G401 (cell line): ENCODE data around the gene ASXL3. TPM values are rescaled to one million over a fixed set of nuclear protein-coding genes. Genes with fewer than 3 reads are reported as not detected.

Experiments used
- DNase-seq: peaks from one replicate; pipeline ENCODE4 v3.0.0-alpha.2; 2015; ENCODE audit warnings: low spot score
- in situ Hi-C: cut with HindIII; loops from 2 replicates; pipeline ENCODE4 v1.10.0; 2016; ENCODE audit warnings: low sequenced_read_pairs, mixed read lengths
- total RNA-seq: library from RNA; depleted of rRNA; stranded (reverse); fragments of >200 nt; shearing (Covaris generic); gene quantifications from 2 replicates; pipeline ENCODE4 v1.2.3, GENCODE V29; 2014

ASXL3 gene
- total RNA-seq, 1 experiment from 2014 or later: not detected

DNA sequence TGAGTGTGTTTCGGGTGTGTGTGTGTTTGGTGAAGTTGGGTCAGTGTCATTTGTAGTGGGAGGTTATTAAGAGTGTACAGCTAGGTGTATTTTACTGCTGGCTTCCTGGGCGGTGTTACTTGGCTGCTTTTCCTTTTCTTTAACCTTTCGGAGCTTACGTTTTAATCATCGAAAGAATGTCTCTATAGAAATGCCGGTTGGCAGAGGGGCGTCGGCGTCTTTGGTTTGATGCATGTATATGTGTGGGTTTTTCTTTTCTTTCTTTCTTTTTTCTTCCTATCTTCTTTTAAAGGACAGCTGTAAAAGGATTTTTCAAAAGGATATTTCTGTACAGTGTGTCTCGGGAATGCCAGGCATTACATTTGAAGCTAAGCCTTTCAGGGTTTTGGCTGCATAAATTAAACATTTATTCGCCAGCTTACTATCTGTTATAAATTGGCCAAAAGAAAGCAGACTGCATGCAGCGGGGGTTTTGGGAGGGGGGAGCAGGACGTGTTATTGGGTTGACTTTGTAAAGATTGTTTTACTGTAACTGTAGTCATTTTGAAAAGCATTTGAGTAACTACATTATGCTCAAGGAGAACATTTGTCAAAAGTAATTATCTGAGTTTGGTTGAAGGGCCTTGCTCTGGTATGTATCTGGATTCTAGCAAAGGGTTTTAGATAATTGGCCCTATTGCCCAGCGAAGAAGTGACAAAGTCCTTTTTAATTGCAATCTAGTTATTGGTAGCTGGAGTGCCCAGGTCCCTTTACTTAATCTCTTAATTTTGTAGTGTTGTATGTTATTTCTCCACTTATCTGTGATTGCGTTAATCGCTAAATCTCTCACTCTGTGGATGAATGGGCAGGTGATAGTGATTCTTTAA lies 1.6 kb downstream of the ASXL3 start:
- DNase-seq: peak; percentile 17
- in situ Hi-C loops: no loop called here

- DNase-seq: no peak
- in situ Hi-C loops: no loop called here
Measured at GRCh38 chr18:33580546-33580945, 2.5 kb downstream of the ASXL3 start.

DNA sequence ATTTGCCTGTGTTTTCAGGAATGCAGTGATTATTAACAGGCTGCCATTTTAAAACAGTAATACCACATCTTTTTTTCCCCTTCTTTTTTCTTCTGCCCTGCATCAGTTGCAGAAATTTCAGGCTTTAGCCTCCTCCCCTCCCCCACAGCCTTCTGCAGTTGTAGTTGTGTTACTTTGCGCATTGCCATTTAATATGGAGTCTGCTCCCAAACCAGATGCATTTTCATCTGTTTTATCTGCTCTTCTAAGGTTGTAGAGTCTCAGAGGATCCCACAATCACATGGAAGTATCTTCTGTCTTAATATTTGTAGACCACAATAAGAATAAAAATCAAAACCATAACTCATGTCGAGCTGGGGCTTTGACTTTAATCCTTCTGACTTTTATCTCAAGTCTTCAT lies 3.8 kb downstream of the ASXL3 start:
- in situ Hi-C loops: no loop called here
- no peak for DNase-seq

DNA sequence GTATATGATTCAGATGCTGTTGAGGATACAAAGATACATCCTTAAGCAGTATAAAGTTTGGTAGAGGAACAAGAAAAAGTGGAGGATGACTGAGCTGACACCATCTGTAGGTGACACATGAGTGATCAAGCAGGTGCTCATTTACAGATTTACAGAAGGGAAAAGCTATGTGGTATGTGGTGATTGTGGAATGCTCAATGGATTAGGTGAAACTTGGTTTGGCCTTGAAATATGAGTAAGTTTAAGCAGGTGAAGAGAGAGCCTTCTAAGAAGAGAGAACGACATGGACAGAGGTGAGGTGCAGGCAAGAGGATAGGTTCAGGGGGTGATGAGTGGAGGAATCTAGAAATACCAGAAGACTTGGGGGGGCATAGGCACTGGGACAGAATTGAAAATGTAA lies 5.9 kb downstream of the ASXL3 start:
- DNase-seq: no peak
- in situ Hi-C loops: no loop called here

DNA sequence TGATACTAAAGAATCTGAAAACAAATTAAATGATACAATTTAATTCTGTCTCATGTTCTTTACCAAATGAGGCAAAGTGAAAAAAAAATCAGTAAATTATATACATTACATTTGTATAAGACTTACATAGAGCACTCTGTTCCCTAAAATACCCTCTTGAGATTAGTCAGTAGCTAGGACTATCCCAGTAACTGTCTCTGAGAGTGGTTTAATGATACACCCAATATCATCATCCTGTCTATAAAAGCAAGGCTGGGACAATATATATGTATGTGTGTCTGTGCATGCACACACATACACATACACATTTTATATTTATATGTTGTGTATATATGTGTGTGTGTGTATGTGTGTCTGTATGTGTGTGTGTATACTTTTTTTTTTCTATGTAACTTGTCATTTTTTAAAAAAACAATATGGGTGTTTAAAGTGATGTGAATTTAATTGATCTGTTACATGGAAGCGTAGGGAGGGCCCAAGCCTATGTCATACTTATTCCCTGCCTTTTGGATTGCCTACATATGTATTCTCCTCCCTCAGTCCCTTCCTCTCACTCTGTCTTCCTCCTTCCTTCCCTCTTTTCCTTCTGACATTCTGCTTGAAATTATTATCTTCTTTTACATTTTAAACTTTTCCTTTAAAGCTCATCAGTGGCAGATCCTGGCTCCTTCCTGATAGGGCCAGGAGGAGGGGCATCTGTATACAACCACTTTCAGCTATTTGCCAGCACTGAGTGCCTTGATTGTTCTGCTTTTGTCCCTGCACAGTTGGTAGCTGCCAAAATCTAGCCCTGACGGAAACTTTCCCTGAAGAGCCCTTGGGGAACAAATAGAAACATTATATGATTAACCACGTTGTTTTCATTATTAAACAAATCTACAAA lies 6.8 kb downstream of the ASXL3 start:
- no peak for DNase-seq
- in situ Hi-C loops: no loop called here

DNA sequence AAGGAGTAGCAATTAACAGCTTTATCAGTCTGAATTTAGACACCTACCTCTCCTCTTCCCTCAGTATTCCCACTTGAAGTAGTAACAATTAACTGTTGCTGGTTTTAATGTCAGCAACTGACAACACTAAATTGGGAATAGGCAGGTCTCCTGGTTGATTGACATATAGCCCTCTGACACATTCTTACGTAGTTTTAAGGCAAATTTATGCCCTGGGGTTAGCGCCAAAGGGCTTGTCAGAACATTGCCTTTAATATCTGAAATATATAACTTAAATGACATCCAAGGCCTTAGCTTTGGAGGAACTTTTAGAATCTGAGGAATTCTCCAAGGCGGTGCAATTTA lies 7.4 kb downstream of the ASXL3 start:
- DNase-seq: no peak
- in situ Hi-C loops: no loop called here

DNA sequence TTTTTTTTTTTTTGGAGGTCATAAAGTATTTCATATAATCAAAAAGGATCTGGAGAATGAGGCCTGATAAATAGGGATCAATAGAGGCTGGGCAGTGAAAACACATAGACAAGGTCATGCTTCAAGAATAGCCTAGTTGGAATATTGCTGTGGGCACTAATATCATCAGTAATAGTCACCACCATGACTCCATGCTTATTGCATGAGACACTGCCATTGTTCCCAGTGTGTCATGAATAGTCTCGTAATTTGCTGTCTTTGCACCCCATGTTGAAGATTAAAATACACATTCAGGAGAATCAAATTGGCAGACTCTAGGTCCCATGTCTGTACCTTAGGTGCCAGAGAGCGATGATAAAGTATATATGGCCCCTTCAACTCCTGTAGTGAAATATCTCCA lies 10.3 kb downstream of the ASXL3 start:
- in situ Hi-C loops: no loop called here
- DNase-seq: no peak

- DNase-seq: no peak
- in situ Hi-C loops: no loop called here
Measured at GRCh38 chr18:33593261-33593660, 15.2 kb downstream of the ASXL3 start.

GRCh38 chr18:33594799-33595198 lies 16.8 kb downstream of the ASXL3 start:
- in situ Hi-C loops: no loop called here
- DNase-seq: no peak

GRCh38 chr18:33596178-33596854 lies 18.3 kb downstream of the ASXL3 start:
- in situ Hi-C loops: no loop called here
- no peak for DNase-seq

DNA sequence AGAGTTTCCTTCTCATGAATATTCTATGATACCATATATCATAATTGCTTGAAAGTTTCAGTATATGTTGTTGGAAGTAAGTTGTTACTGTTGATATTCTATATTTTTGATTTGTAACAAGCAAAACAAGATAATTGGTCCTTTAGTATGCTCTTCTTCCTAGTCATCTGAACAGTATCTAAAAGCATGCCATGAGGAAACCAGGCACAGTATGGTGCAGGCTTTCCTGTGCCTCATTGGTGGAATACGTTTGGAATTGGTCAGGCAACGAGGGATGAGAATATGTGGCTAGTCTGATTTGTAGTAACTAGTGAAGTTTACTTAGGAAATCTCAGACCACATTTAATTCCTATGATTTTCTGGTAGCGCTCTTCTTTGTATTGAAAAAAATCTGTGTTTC lies 22.8 kb downstream of the ASXL3 start:
- in situ Hi-C loops: no loop called here
- no peak for DNase-seq

- DNase-seq: no peak
- in situ Hi-C loops: no loop called here
Measured at GRCh38 chr18:33603454-33603853, 25.4 kb downstream of the ASXL3 start.

DNA sequence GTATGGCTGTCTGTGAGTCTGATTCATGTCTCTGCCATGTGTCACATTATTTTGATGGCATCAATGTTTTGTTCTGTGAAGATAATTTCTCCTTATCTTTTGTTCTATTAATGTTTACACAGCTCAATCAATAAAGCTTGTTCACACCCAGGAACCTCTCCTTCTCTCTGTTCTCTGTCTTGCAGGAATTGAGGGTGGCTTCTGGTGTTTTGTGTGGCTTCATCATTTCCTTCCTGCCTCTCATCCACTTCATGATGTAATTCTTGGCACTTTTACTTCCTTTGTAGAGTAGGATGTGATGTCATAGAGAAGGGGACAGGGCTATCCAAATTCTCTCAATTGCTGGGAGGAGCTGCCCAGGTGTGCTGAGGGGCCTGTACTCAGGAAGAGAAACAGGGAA lies 27.2 kb downstream of the ASXL3 start:
- no peak for DNase-seq
- in situ Hi-C loops: no loop called here

- no peak for DNase-seq
- in situ Hi-C loops: no loop called here
Measured at GRCh38 chr18:33606621-33607020, 28.6 kb downstream of the ASXL3 start.

- in situ Hi-C loops: no loop called here
Measured at GRCh38 chr18:33611525-33612135, 33.6 kb downstream of the ASXL3 start.

DNA sequence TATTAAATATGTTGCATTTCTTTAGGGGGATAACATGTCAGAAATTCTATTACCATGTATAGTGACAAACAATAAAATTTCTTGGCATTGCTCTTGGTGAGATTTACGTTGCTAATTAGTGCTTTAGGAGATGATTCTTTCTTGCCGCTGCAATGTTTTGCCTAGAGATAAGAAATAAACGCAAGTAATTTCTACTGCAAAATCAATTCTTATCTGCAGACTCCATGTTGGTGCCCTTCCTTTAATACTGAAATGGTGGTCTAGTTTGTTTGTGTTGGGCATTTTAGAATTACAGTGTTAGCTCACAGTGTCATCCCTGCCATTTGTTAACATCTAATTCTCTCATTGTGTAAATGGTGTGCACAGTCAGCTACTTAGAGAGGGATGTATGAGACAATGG lies 34.6 kb downstream of the ASXL3 start:
- DNase-seq: no peak
- in situ Hi-C loops: no loop called here

More at GRCh38 chr18:33611525-33612135, 33.6 kb downstream of the ASXL3 start:
- no peak for DNase-seq

- no peak for DNase-seq
- in situ Hi-C loops: no loop called here
Measured at GRCh38 chr18:33616556-33616955, 38.5 kb downstream of the ASXL3 start.

DNA sequence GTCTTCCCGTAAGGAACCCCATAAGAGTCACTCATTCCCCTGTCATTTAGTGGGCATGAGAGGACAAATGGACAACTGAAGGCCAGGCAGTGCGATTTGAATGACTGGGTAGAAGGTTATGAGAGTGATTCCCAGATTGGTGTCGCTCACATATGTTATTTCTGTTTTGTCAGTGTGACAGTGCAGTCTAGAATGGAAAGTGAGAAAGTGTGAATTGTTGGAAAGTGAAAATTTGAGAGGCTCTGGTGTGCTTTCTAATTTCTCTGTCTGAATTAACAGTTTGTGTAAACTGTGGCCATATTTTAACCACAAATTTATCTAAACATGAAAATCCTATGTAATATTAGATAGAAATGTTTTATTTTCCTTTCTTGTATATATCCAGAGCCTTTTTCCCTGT lies 49.1 kb downstream of the ASXL3 start:
- DNase-seq: no peak
- in situ Hi-C loops: no loop called here

- in situ Hi-C loops: no loop called here
- DNase-seq: no peak
Measured at GRCh38 chr18:33630476-33630875, 52.5 kb downstream of the ASXL3 start.

DNA sequence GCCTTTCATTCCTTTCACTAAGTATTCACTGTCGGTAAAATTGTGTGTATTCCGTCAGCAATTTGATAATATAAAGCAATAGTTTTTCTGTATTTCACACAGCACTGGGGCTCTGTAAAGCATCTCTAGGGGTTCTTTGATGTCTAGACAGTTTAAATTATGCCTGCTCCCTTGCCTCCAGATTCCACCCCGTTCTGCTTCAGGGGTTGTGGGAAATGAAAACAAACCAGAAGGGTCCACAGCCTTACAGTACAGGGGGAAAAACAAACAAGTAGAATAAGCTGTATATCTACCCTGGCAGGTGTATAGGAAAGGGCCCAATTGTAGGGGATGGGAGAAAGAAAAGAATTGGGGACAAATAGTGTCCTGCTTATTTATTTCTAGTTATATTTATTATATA lies 63.1 kb downstream of the ASXL3 start:
- in situ Hi-C loops: no loop called here
- DNase-seq: no peak
